Activated CD4-positive, alpha-beta T cell treated with anti-CD3 and anti-CD28 coated beads, Interleukin-2, amount 10 ng/mL, durations not matched to agents 24 days and 14 days (primary cell): ENCODE data around the gene PRKAB1. TPM values are rescaled to one million over a fixed set of nuclear protein-coding genes. Genes with fewer than 3 reads are reported as not detected.

Experiments
- DNase-seq: peaks from one replicate; pipeline ENCODE4 v3.0.0; 2022
- H3K27ac Mint-ChIP-seq: one replicate; pipeline ENCODE4 v1.8.0; 2022; ENCODE audit warnings: mild to moderate bottlenecking, mixed read lengths
- H3K27me3 Mint-ChIP-seq: one replicate; pipeline ENCODE4 v1.8.0; 2022; ENCODE audit warnings: mixed read lengths
- H3K36me3 Mint-ChIP-seq: one replicate; pipeline ENCODE4 v1.8.0; 2022; ENCODE audit warnings: low read depth, mild to moderate bottlenecking, mixed read lengths
- H3K4me1 Mint-ChIP-seq: one replicate; pipeline ENCODE4 v1.8.0; 2021; ENCODE audit warnings: mixed read lengths
- H3K4me3 Mint-ChIP-seq: one replicate; pipeline ENCODE4 v1.8.0; 2022; ENCODE audit warnings: mild to moderate bottlenecking, moderate library complexity, mixed read lengths
- H3K9me3 Mint-ChIP-seq: one replicate; pipeline ENCODE4 v1.8.0; 2021; ENCODE audit warnings: mixed read lengths
- intact Hi-C: fragments of 100-400 bp; cut with micrococcal nuclease; formaldehyde crosslinking; loops from one replicate; pipeline ENCODE4 v1.15.1; 2023
- total RNA-seq: library from RNA; stranded (reverse); gene quantifications from 2 replicates; pipeline ENCODE4 v1.2.3, GENCODE V29; 2022

The PRKAB1 gene
- total RNA-seq, 1 donor from 2014 or later: 27.5 TPM

- peaks cover 52% of the 10 kb centered on the region for H3K36me3 Mint-ChIP-seq
- no peak overlapping the region for H3K4me3 Mint-ChIP-seq
- H3K4me1 Mint-ChIP-seq: peaks cover 17% of the 10 kb centered on the region
- H3K27ac Mint-ChIP-seq: peak overlapping the region; percentile 52
- intact Hi-C loops: loop anchor here (10.0 kb wide), 1 partner anchor 221 kb away; no protein-coding TSS in a partner anchor
- H3K9me3 Mint-ChIP-seq: no peaks in the 10 kb centered on the region
- no peaks in the 10 kb centered on the region for H3K27me3 Mint-ChIP-seq
- DNase-seq: no peak
Observed at GRCh38 chr12:119683816-119684215, 15.9 kb downstream of the PRKAB1 start.

DNA sequence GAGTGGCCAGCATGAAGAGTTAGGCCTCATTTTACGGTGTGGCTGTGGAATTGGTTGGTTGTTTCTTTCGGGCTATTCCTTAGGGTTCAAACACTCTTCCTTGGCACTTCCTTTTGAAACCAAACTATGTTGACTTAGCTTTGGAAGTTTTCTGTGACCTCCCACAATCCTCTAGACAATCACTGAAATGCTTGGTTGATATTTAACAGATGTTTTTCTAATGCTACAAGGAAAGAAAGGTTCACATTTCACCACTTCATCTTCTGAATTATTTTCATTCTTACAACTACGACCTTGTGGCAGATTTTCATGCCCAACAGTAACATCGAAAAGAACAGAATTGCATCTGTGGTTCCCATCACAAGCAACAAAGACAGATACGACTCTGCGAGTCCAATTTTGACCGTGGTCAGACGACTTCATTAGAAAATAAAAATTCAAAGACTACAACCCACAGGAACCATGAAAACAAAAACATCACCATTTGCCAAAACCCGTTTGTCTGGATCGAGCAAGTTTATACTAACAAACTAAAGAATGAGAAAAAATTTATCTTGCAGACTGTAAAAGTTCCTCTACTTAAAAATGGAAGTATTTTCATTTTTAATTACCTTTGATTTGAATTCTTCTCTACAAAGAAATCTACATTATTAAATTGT is 16.9 kb downstream of the PRKAB1 start:
- peaks cover 44% of the 10 kb centered on the region for H3K36me3 Mint-ChIP-seq
- DNase-seq: no peak
- peaks cover 16% of the 10 kb centered on the region for H3K4me1 Mint-ChIP-seq
- no peaks in the 10 kb centered on the region for H3K27me3 Mint-ChIP-seq
- no peak overlapping the region for H3K4me3 Mint-ChIP-seq
- intact Hi-C loops: loop anchor here (10.0 kb wide), 1 partner anchor 220 kb away; no protein-coding TSS in a partner anchor
- no peaks in the 10 kb centered on the region for H3K9me3 Mint-ChIP-seq
- H3K27ac Mint-ChIP-seq: no peak overlapping the region

- H3K36me3 Mint-ChIP-seq: peaks cover 39% of the 10 kb centered on the region
- no peak overlapping the region for H3K27ac Mint-ChIP-seq
- DNase-seq: no peak
- no peaks in the 10 kb centered on the region for H3K27me3 Mint-ChIP-seq
- H3K9me3 Mint-ChIP-seq: no peaks in the 10 kb centered on the region
- intact Hi-C loops: loop anchor here (10.0 kb wide), 1 partner anchor 219 kb away; no protein-coding TSS in a partner anchor
- H3K4me3 Mint-ChIP-seq: no peak overlapping the region
- H3K4me1 Mint-ChIP-seq: peaks cover 16% of the 10 kb centered on the region
Observed at GRCh38 chr12:119685375-119685774, 17.4 kb downstream of the PRKAB1 start.

GRCh38 chr12:119686355-119686754 is 18.4 kb downstream of the PRKAB1 start:
- no peak overlapping the region for H3K27ac Mint-ChIP-seq
- peaks cover 16% of the 10 kb centered on the region for H3K4me1 Mint-ChIP-seq
- DNase-seq: no peak
- no peak overlapping the region for H3K4me3 Mint-ChIP-seq
- no peaks in the 10 kb centered on the region for H3K27me3 Mint-ChIP-seq
- peaks cover 34% of the 10 kb centered on the region for H3K36me3 Mint-ChIP-seq
- H3K9me3 Mint-ChIP-seq: no peaks in the 10 kb centered on the region
- intact Hi-C loops: loop anchor here (10.0 kb wide), 1 partner anchor 218 kb away; no protein-coding TSS in a partner anchor

DNA sequence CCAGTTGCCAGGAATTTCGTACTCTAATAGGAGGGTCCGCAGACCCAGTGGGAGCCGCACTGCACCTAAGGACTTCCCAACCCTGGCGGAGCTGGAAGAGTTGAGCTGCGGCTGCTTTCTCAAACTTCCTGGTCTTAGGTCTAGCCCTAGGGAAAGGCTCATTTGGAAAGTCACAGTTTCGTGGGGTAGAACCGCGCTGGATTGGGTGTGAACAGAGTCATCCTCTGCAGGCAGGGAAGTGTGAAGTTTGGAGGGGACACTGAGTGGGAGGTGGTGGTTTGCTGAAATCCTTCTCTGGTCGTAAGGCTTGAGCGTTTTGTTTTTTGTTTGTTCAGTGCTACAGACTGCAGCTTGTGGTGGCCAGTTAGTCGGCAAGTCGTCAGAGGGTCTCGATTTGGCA is 18.8 kb downstream of the PRKAB1 start:
- intact Hi-C loops: loop anchor here (10.0 kb wide), 1 partner anchor 218 kb away; no protein-coding TSS in a partner anchor
- Mint-ChIP-seq H3K27ac (no peak overlapping the region), H3K9me3 (no peaks in the 10 kb centered on the region), H3K4me3 (no peak overlapping the region), H3K36me3 (peaks cover 33% of the 10 kb centered on the region), H3K4me1 (peaks cover 14% of the 10 kb centered on the region), H3K27me3 (no peaks in the 10 kb centered on the region)
- no peak for DNase-seq

DNA sequence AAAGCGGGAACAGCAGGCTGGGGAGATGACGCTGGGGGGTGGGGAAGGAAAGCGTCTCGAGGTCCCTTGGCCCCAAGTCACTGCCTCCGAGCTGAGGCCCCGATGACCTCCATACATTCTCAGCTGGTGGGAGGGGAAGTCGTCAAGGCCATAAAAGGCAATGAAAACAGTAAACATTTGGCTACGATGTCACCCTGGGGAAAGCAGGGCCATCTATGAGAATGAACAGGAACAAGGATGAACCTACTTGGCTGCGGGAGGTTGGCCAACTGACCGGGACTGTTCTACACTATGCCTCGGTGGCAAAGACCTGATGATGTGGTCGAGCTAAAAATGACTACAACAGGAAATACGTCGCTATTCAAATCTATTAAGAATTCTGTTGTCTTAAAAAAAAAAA is 19.5 kb downstream of the PRKAB1 start:
- Mint-ChIP-seq H3K36me3 (peaks cover 31% of the 10 kb centered on the region), H3K27me3 (no peaks in the 10 kb centered on the region), H3K9me3 (no peaks in the 10 kb centered on the region), H3K4me1 (peaks cover 8% of the 10 kb centered on the region), H3K4me3 (no peak overlapping the region), H3K27ac (no peak overlapping the region)
- no peak for DNase-seq
- intact Hi-C loops: loop anchor here (10.0 kb wide), 1 partner anchor 217 kb away; no protein-coding TSS in a partner anchor

GRCh38 chr12:119687879-119688278 is 19.9 kb downstream of the PRKAB1 start:
- intact Hi-C loops: loop anchor here (10.0 kb wide), 1 partner anchor 217 kb away; no protein-coding TSS in a partner anchor
- no peak overlapping the region for H3K27ac Mint-ChIP-seq
- H3K27me3 Mint-ChIP-seq: no peaks in the 10 kb centered on the region
- H3K9me3 Mint-ChIP-seq: no peaks in the 10 kb centered on the region
- DNase-seq: no peak
- no peak overlapping the region for H3K4me3 Mint-ChIP-seq
- peaks cover 27% of the 10 kb centered on the region for H3K36me3 Mint-ChIP-seq
- H3K4me1 Mint-ChIP-seq: peaks cover 3% of the 10 kb centered on the region

DNA sequence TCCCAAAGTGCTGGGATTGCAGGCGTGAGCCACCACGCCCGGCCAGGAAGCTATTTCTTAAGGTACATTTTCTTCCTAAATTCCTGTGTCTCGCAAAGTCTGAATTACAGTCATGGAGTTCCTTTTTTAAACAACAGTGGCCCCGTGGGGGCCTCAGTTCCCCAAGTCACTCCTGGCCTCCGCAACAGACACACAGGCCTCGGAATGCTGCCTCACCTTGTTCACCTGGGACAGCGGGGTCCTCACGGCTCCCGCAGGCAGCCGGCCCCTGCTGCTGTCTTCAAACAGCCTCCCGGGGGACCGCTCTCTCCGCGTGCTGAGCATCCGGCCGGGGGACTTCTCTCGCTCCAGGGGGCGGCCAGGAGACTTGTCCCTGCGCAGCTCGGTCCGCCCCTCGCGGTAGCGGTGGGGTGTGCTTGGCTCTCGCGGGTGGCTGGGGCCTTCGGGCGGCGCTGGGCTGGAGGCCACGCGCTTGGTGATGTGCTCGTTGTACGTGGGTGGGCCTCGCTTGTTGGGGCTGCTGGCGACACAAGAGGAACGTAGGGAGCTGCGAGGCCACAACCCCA is 22.1 kb downstream of the PRKAB1 start:
- no peak overlapping the region for H3K27ac Mint-ChIP-seq
- no peaks in the 10 kb centered on the region for H3K4me1 Mint-ChIP-seq
- DNase-seq: no peak
- H3K27me3 Mint-ChIP-seq: no peaks in the 10 kb centered on the region
- intact Hi-C loops: loop anchor here (10.0 kb wide), 1 partner anchor 215 kb away; no protein-coding TSS in a partner anchor
- H3K9me3 Mint-ChIP-seq: no peaks in the 10 kb centered on the region
- peaks cover 25% of the 10 kb centered on the region for H3K36me3 Mint-ChIP-seq
- no peak overlapping the region for H3K4me3 Mint-ChIP-seq

- H3K27me3 Mint-ChIP-seq: no peaks in the 10 kb centered on the region
- H3K4me1 Mint-ChIP-seq: no peaks in the 10 kb centered on the region
- intact Hi-C loops: no loop called here
- peaks cover 19% of the 10 kb centered on the region for H3K36me3 Mint-ChIP-seq
- H3K27ac Mint-ChIP-seq: no peak overlapping the region
- no peak overlapping the region for H3K4me3 Mint-ChIP-seq
- no peak for DNase-seq
- no peaks in the 10 kb centered on the region for H3K9me3 Mint-ChIP-seq
Observed at GRCh38 chr12:119691202-119691810, 23.4 kb downstream of the PRKAB1 start.

GRCh38 chr12:119692410-119692809 is 24.5 kb downstream of the PRKAB1 start:
- DNase-seq: no peak
- H3K27ac Mint-ChIP-seq: no peak overlapping the region
- no peaks in the 10 kb centered on the region for H3K27me3 Mint-ChIP-seq
- H3K36me3 Mint-ChIP-seq: peaks cover 23% of the 10 kb centered on the region
- intact Hi-C loops: no loop called here
- H3K4me3 Mint-ChIP-seq: no peak overlapping the region
- no peaks in the 10 kb centered on the region for H3K4me1 Mint-ChIP-seq
- no peaks in the 10 kb centered on the region for H3K9me3 Mint-ChIP-seq

DNA sequence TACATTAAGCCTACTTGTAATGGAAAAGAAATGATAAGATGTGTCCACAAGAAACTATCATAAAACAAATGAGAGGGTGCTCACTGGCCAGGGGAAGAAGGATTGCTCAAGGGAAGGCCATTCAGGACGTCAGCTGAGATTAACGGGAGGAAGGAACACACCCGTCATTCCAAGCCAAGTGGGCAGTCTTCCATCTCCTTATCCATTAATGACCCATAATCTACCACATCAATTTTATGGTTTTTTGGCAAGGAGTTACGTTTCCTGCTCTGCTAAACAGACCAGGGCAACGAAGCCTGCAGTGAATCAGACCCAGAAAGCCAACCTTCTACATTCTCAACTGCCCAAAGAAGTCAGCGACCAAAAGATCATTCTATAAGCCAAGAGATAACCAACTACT is 25.1 kb downstream of the PRKAB1 start:
- no peaks in the 10 kb centered on the region for H3K4me1 Mint-ChIP-seq
- H3K36me3 Mint-ChIP-seq: peaks cover 22% of the 10 kb centered on the region
- intact Hi-C loops: no loop called here
- no peaks in the 10 kb centered on the region for H3K27me3 Mint-ChIP-seq
- DNase-seq: no peak
- H3K27ac Mint-ChIP-seq: peak overlapping the region; percentile 25
- H3K4me3 Mint-ChIP-seq: no peak overlapping the region
- H3K9me3 Mint-ChIP-seq: no peaks in the 10 kb centered on the region

DNA sequence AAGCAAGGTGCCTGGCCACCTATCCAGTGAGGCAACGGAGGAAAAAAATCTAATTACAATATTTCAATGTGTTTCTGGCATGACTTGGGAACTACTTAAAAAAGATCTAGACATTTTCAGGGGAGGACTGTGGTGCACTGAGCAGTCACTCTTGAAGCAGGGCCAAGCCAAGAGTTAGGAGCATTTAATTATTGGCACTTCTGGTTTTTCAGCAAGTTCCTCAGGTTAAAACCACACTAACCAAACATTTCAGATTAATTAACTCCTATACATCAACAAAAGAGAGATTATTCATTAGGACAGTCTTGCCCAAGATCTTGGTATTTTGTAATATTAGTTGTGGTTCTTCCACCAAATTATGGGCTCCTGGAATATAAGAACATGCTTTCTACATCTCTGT is 25.6 kb downstream of the PRKAB1 start:
- intact Hi-C loops: no loop called here
- no peaks in the 10 kb centered on the region for H3K4me1 Mint-ChIP-seq
- H3K9me3 Mint-ChIP-seq: no peaks in the 10 kb centered on the region
- H3K4me3 Mint-ChIP-seq: no peak overlapping the region
- no peaks in the 10 kb centered on the region for H3K27me3 Mint-ChIP-seq
- DNase-seq: no peak
- peaks cover 23% of the 10 kb centered on the region for H3K36me3 Mint-ChIP-seq
- no peak overlapping the region for H3K27ac Mint-ChIP-seq

- no peaks in the 10 kb centered on the region for H3K27me3 Mint-ChIP-seq
- no peak for DNase-seq
- H3K4me3 Mint-ChIP-seq: no peak overlapping the region
- H3K36me3 Mint-ChIP-seq: peaks cover 21% of the 10 kb centered on the region
- H3K9me3 Mint-ChIP-seq: no peaks in the 10 kb centered on the region
- no peaks in the 10 kb centered on the region for H3K4me1 Mint-ChIP-seq
- no peak overlapping the region for H3K27ac Mint-ChIP-seq
- intact Hi-C loops: no loop called here
Observed at GRCh38 chr12:119694111-119694510, 26.2 kb downstream of the PRKAB1 start.

DNA sequence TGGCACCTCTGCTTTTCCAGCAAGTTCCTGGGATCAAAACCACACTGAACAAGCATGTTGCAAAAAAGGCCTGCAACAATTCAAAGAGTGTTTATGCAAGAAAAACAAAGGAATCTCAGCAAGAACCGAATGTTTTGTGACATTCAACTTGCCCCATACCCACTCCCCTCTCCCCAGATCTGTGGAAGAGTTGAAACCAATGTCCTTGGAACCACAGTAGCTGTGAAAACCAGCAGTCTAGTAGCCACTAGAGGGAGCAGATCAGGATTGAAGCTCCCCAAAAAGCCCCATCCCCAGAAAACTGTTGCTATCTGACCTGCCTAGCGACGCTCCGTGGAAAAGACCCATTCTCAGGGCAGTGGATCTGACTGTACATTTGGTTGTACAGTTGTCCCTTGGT is 27.1 kb downstream of the PRKAB1 start:
- H3K4me3 Mint-ChIP-seq: no peak overlapping the region
- no peaks in the 10 kb centered on the region for H3K9me3 Mint-ChIP-seq
- intact Hi-C loops: no loop called here
- no peak overlapping the region for H3K27ac Mint-ChIP-seq
- H3K36me3 Mint-ChIP-seq: peaks cover 24% of the 10 kb centered on the region
- H3K27me3 Mint-ChIP-seq: no peaks in the 10 kb centered on the region
- DNase-seq: no peak
- no peaks in the 10 kb centered on the region for H3K4me1 Mint-ChIP-seq
